OCI-LY1 (cell line): ENCODE results near the gene RYR1.

Experiments
- H2AFZ ChIP-seq: fragments of 200-600 bp; sonication (generic), shearing (Covaris generic); 2 replicates; pipeline ENCODE4 v1.6.0; 2014; ENCODE audit warnings: antibody characterized with exemption, mild to moderate bottlenecking, low read length
- H3F3A ChIP-seq: fragments of 200-600 bp; sonication (generic), shearing (Covaris generic); 2 replicates; pipeline ENCODE4 v1.6.0; 2014; ENCODE audit warnings: mild to moderate bottlenecking, antibody characterized with exemption, low read length, moderate library complexity; ENCODE audit not compliant: insufficient read depth
- H3K27ac ChIP-seq: fragments of 200-600 bp; sonication (generic); 2 replicates; pipeline ENCODE4 v1.5.1; 2014; ENCODE audit warnings: low read length, mixed run types, mild to moderate bottlenecking, low read depth; ENCODE audit not compliant: poor library complexity, severe bottlenecking
- H3K27me3 ChIP-seq: fragments of 200-600 bp; sonication (generic); 2 replicates; pipeline ENCODE4 v1.6.0; 2014; ENCODE audit warnings: antibody characterized with exemption, mild to moderate bottlenecking, low read length, moderate library complexity; ENCODE audit not compliant: insufficient read depth
- H3K36me3 ChIP-seq: fragments of 200-600 bp; sonication (generic); 2 replicates; pipeline ENCODE4 v1.6.1; 2014; ENCODE audit warnings: mild to moderate bottlenecking, antibody characterized with exemption, low read length, moderate library complexity, mixed read lengths; ENCODE audit not compliant: insufficient read depth
- H3K4me1 ChIP-seq: fragments of 200-600 bp; sonication (generic); 2 replicates; pipeline ENCODE4 v1.5.1; 2014; ENCODE audit warnings: mild to moderate bottlenecking, low read length, moderate library complexity; ENCODE audit not compliant: insufficient read depth, severe bottlenecking
- H3K4me2 ChIP-seq: fragments of 200-600 bp; sonication (generic), shearing (Covaris generic); 2 replicates; pipeline ENCODE4 v1.6.1; 2014; ENCODE audit warnings: low read length
- H3K4me3 ChIP-seq: fragments of 200-600 bp; sonication (generic); 2 replicates; pipeline ENCODE4 v1.5.1; 2014; ENCODE audit warnings: low read length, low read depth, mild to moderate bottlenecking, mixed read lengths; ENCODE audit not compliant: poor library complexity, severe bottlenecking
- H3K79me2 ChIP-seq: fragments of 200-600 bp; shearing (Covaris generic); 2 replicates; pipeline ENCODE4 v1.6.1; 2016; ENCODE audit warnings: mixed run types, low read length, mixed read lengths; ENCODE audit not compliant: insufficient read depth
- H3K9ac ChIP-seq: fragments of 200-600 bp; sonication (generic), shearing (Covaris generic); 2 replicates; pipeline ENCODE4 v1.6.1; 2014; ENCODE audit warnings: mild to moderate bottlenecking, low read length, mixed read lengths
- H3K9me2 ChIP-seq: fragments of 200-600 bp; sonication (generic), shearing (Covaris generic); 2 replicates; pipeline ENCODE4 v1.6.1; 2014; ENCODE audit warnings: low read depth, mild to moderate bottlenecking, low read length, mixed read lengths
- H3K9me3 ChIP-seq: fragments of 200-600 bp; shearing (Covaris generic); 2 replicates; pipeline ENCODE4 v1.6.1; 2014; ENCODE audit warnings: low read length, mixed read lengths
- H4K20me1 ChIP-seq: fragments of 200-600 bp; sonication (generic), shearing (Covaris generic); 2 replicates; pipeline ENCODE4 v1.6.0; 2016; ENCODE audit warnings: mild to moderate bottlenecking, low read length; ENCODE audit not compliant: insufficient read depth
- EZH2 ChIP-seq: fragments of 200-600 bp; sonication (generic), shearing (Covaris generic); IDR thresholded peaks from 2 replicates; pipeline ENCODE4 v1.8.0; 2017; ENCODE audit warnings: borderline replicate concordance, mixed run types, mild to moderate bottlenecking, antibody characterized with exemption, low read length, moderate library complexity, mixed read lengths
- TF ChIP-seq, protein P1 (sequence below): fragments of 200-600 bp; sonication (generic), shearing (Covaris generic); IDR thresholded peaks from 2 replicates; pipeline ENCODE4 v1.5.1; 2017; ENCODE audit warnings: mild to moderate bottlenecking, antibody characterized with exemption, low read length, moderate library complexity, mixed read lengths

The RYR1 gene

DNA sequence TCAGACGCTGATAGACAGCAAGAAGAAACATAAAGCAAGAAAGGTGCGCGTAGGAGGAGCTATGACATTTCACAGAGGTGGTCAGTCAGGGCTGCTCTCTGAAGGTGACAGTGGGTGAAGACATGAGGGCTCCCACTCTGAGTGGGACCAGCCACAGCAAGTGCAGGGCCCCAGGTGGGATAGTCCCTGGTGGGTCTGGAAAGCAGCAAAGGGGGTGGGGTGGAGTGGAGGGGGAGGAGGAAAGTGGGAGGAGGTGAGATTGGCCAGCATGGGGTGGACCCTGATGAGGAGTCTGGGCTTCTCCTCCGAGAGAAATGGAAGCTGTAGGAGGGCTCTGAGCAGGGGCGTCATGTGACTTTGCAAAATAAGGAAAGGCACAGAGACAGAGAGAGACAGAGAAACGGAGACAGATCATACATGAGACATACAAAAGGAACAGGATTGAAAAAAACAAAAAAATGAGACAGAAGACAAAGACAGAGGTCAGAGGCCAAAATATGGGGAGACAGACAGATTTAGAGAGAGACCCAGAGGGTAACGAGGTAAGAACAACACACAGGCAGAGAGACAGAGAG, 181.6 kb downstream of the RYR1 start:
- Histone ChIP-seq H4K20me1 (no peaks in the 10 kb centered on the region), H3K79me2 (peaks cover 24% of the 10 kb centered on the region), H3K9me3 (no peaks in the 10 kb centered on the region), H3K9ac (peak overlapping the region; percentile 22; the same call in 1 of the 2 replicates), H3K27me3 (no peaks in the 10 kb centered on the region), H3K4me3 (peak overlapping the region; percentile 100), H3K4me1 (peaks cover 33% of the 10 kb centered on the region), H3F3A (no peaks in the 10 kb centered on the region), H3K9me2 (no peaks in the 10 kb centered on the region), H3K36me3 (peaks cover 47% of the 10 kb centered on the region), H3K4me2 (peak overlapping the region; percentile 73), H2AFZ (no peak overlapping the region), H3K27ac (peak overlapping the region; percentile 94)
- TF ChIP-seq, protein P1, sequence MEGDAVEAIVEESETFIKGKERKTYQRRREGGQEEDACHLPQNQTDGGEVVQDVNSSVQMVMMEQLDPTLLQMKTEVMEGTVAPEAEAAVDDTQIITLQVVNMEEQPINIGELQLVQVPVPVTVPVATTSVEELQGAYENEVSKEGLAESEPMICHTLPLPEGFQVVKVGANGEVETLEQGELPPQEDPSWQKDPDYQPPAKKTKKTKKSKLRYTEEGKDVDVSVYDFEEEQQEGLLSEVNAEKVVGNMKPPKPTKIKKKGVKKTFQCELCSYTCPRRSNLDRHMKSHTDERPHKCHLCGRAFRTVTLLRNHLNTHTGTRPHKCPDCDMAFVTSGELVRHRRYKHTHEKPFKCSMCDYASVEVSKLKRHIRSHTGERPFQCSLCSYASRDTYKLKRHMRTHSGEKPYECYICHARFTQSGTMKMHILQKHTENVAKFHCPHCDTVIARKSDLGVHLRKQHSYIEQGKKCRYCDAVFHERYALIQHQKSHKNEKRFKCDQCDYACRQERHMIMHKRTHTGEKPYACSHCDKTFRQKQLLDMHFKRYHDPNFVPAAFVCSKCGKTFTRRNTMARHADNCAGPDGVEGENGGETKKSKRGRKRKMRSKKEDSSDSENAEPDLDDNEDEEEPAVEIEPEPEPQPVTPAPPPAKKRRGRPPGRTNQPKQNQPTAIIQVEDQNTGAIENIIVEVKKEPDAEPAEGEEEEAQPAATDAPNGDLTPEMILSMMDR = no peak
- no peak for TF ChIP-seq EZH2

DNA sequence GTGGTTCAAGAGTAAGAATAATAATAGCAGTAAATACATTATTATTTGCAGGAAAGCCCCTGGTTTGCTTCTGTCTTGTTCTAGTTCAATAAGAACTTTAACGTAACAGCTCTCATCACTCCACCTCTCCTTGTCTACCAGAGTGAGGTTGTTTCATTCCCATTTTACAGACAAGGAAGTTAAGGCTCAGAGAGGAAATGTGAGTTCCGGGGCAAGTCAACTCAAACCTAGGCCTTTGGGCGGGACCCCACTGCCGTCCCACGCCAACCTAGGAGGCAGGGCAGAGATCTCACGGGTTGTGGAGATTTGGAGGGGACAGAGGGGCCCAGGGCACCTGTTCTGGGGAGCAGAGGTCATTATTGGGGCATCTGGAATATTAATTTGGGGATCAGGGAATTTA, 182.8 kb downstream of the RYR1 start:
- Histone ChIP-seq H3K9ac (peak overlapping the region; percentile 93), H3K27ac (peak overlapping the region; percentile 94), H3F3A (no peaks in the 10 kb centered on the region), H3K36me3 (peaks cover 50% of the 10 kb centered on the region), H3K9me2 (no peaks in the 10 kb centered on the region), H3K9me3 (no peaks in the 10 kb centered on the region), H3K4me2 (peak overlapping the region; percentile 73), H2AFZ (no peak overlapping the region), H3K4me1 (peaks cover 35% of the 10 kb centered on the region), H4K20me1 (no peaks in the 10 kb centered on the region), H3K4me3 (peak overlapping the region; percentile 100), H3K27me3 (no peaks in the 10 kb centered on the region), H3K79me2 (peaks cover 24% of the 10 kb centered on the region)
- TF ChIP-seq, protein P1 = no peak
- TF ChIP-seq EZH2 = no peak

DNA sequence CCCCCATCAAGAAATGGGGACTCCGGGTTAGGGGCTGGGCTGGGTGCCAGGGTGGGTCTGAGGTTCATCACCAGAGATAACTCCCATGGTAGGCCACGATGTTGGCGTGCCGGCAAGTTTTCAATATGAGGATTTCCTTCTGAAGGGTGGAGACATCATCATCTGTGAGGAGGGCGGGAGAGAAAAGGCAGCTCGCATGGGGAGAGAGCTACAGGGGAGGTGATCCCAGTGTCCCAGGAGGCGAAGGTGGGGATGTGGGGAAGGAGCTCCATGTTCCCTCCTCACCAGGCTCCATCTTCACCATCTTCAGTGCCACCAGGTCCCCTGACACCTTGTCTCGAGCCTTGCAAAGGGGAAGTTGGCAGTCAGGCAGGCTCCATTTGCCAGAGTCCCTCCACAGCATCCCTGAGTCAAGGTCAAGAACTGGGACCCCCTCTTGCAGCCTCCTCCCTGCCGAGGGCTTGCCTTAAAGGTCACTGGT, 183.8 kb downstream of the RYR1 start:
- Histone ChIP-seq H3K79me2 (peaks cover 24% of the 10 kb centered on the region), H3K4me2 (peak overlapping the region; percentile 73), H3K27ac (peak overlapping the region; percentile 94), H3K9me3 (no peaks in the 10 kb centered on the region), H3K4me3 (peak overlapping the region; percentile 100), H2AFZ (no peak overlapping the region), H3K27me3 (no peaks in the 10 kb centered on the region), H3K9me2 (no peaks in the 10 kb centered on the region), H3K9ac (peak overlapping the region; percentile 93), H3K36me3 (peaks cover 57% of the 10 kb centered on the region), H3F3A (no peaks in the 10 kb centered on the region), H4K20me1 (no peaks in the 10 kb centered on the region), H3K4me1 (peaks cover 35% of the 10 kb centered on the region)
- TF ChIP-seq, protein P1 = no peak
- no peak for TF ChIP-seq EZH2
